ENCODE results near the gene KRTAP10-9. TPM values are rescaled to one million over a fixed set of nuclear protein-coding genes. Genes with fewer than 3 reads are reported as not detected.
"Not testable (repeated sequence)": the region's sequence is repeated elsewhere in the genome, so short reads cannot be mapped to it uniquely, and the experiment has no call there.

KRTAP10-9 gene
- not detected for total RNA-seq

GRCh38 chr21:44626673-44627143 lies at the start of gene KRTAP10-9:
KRTAP10-9 (plus strand) TSS chr21:44627093; CDS start chr21:44627172, 79 bp downstream.
- CTCF ChIA-PET: interaction anchor here (0.8 kb wide), 1 partner anchor 117 kb away, joined by 4 read pairs; no protein-coding TSS in a partner anchor
- H3K27me3 Mint-ChIP-seq (ENCODE audit: low read depth): no peaks in the 10 kb centered on the region
- no peak for DNase-seq
- H3K9me3 Mint-ChIP-seq: peaks cover 44% of the 10 kb centered on the region
- no peak within 1 kb of the TSS for H3K4me3 Mint-ChIP-seq
- H3K36me3 Mint-ChIP-seq (ENCODE audit: low read depth): peaks cover 3% of the 10 kb centered on the region
- peaks cover 25% of the 10 kb centered on the region for H3K4me1 Mint-ChIP-seq (ENCODE audit: low read depth)
- no peak within 1 kb of the TSS for H3K27ac Mint-ChIP-seq
- intact Hi-C loops (cut with micrococcal nuclease): no loop called here

GRCh38 chr21:44578371-44579055 lies 48.4 kb upstream of the KRTAP10-9 start:
- Mint-ChIP-seq H3K4me3 (no peak overlapping the region), H3K27ac (no peak overlapping the region), H3K9me3 (peaks cover 32% of the 10 kb centered on the region), H3K4me1 (ENCODE audit: low read depth) (peaks cover 9% of the 10 kb centered on the region), H3K27me3 (ENCODE audit: low read depth) (no peaks in the 10 kb centered on the region), H3K36me3 (ENCODE audit: low read depth) (peaks cover 1% of the 10 kb centered on the region)
- no peak for DNase-seq
- CTCF ChIA-PET: no interaction called here
- intact Hi-C loops (cut with micrococcal nuclease): no loop called here

GRCh38 chr21:44579056-44579832 lies 47.6 kb upstream of the KRTAP10-9 start:
- H3K36me3 Mint-ChIP-seq (ENCODE audit: low read depth): peaks cover 1% of the 10 kb centered on the region
- intact Hi-C loops (cut with micrococcal nuclease): no loop called here
- CTCF ChIA-PET: no interaction called here

GRCh38 chr21:44579833-44580144 lies 47.1 kb upstream of the KRTAP10-9 start:
- Mint-ChIP-seq H3K4me1 (ENCODE audit: low read depth) (peaks cover 10% of the 10 kb centered on the region), H3K36me3 (ENCODE audit: low read depth) (peaks cover 1% of the 10 kb centered on the region), H3K4me3 (no peak overlapping the region), H3K27me3 (ENCODE audit: low read depth) (no peaks in the 10 kb centered on the region), H3K27ac (no peak overlapping the region), H3K9me3 (peaks cover 32% of the 10 kb centered on the region)
- CTCF ChIA-PET: no interaction called here
- intact Hi-C loops (cut with micrococcal nuclease): no loop called here
- DNase-seq: no peak

More at GRCh38 chr21:44579056-44579832, 47.6 kb upstream of the KRTAP10-9 start:
- peaks cover 32% of the 10 kb centered on the region for H3K9me3 Mint-ChIP-seq
- H3K27me3 Mint-ChIP-seq (ENCODE audit: low read depth): no peaks in the 10 kb centered on the region
- H3K27ac Mint-ChIP-seq: no peak overlapping the region
- H3K4me1 Mint-ChIP-seq (ENCODE audit: low read depth): peaks cover 10% of the 10 kb centered on the region
- no peak overlapping the region for H3K4me3 Mint-ChIP-seq
- DNase-seq: no peak

GRCh38 chr21:44580231-44580821 lies 46.6 kb upstream of the KRTAP10-9 start, which contains the start of gene KRTAP10-5:
KRTAP10-5 (minus strand) TSS chr21:44580604; CDS start chr21:44580578, 26 bp downstream.
- intact Hi-C loops (cut with micrococcal nuclease); H3K36me3 Mint-ChIP-seq (ENCODE audit: low read depth); DNase-seq; H3K27ac Mint-ChIP-seq; CTCF ChIA-PET; H3K27me3 Mint-ChIP-seq (ENCODE audit: low read depth); H3K4me3 Mint-ChIP-seq: not testable (repeated sequence)
- Mint-ChIP-seq H3K4me1 (ENCODE audit: low read depth) (peaks cover 10% of the 10 kb centered on the region), H3K9me3 (peaks cover 32% of the 10 kb centered on the region)

- DNase-seq: no peak
- peaks cover 32% of the 10 kb centered on the region for H3K9me3 Mint-ChIP-seq
- peaks cover 1% of the 10 kb centered on the region for H3K36me3 Mint-ChIP-seq (ENCODE audit: low read depth)
- intact Hi-C loops (cut with micrococcal nuclease): no loop called here
- H3K4me1 Mint-ChIP-seq (ENCODE audit: low read depth): peaks cover 10% of the 10 kb centered on the region
- no peak overlapping the region for H3K27ac Mint-ChIP-seq
- H3K4me3 Mint-ChIP-seq: no peak overlapping the region
- CTCF ChIA-PET: no interaction called here
- no peaks in the 10 kb centered on the region for H3K27me3 Mint-ChIP-seq (ENCODE audit: low read depth)
These were observed 45.7 kb upstream of the KRTAP10-9 start for GRCh38 chr21:44581158-44581557.

GRCh38 chr21:44582055-44582454 lies 44.8 kb upstream of the KRTAP10-9 start:
- intact Hi-C loops (cut with micrococcal nuclease): no loop called here
- H3K4me1 Mint-ChIP-seq (ENCODE audit: low read depth): peaks cover 10% of the 10 kb centered on the region
- H3K27ac Mint-ChIP-seq: no peak overlapping the region
- CTCF ChIA-PET: no interaction called here
- H3K9me3 Mint-ChIP-seq: peaks cover 27% of the 10 kb centered on the region
- H3K27me3 Mint-ChIP-seq (ENCODE audit: low read depth): no peaks in the 10 kb centered on the region
- peaks cover 1% of the 10 kb centered on the region for H3K36me3 Mint-ChIP-seq (ENCODE audit: low read depth)
- no peak overlapping the region for H3K4me3 Mint-ChIP-seq
- no peak for DNase-seq

- H3K27me3 Mint-ChIP-seq (ENCODE audit: low read depth): no peaks in the 10 kb centered on the region
- CTCF ChIA-PET: interaction anchor here (1.1 to 1.5 kb wide), 3 partner anchors 36 to 224 kb away, joined by 3 to 4 read pairs (median 3); no protein-coding TSS in a partner anchor
- H3K36me3 Mint-ChIP-seq (ENCODE audit: low read depth): peaks cover 1% of the 10 kb centered on the region
- no peak overlapping the region for H3K27ac Mint-ChIP-seq
- H3K9me3 Mint-ChIP-seq: peaks cover 16% of the 10 kb centered on the region
- H3K4me1 Mint-ChIP-seq (ENCODE audit: low read depth): peaks cover 10% of the 10 kb centered on the region
- H3K4me3 Mint-ChIP-seq: no peak overlapping the region
- intact Hi-C loops (cut with micrococcal nuclease): no loop called here
- no peak for DNase-seq
These were observed 43.6 kb upstream of the KRTAP10-9 start for GRCh38 chr21:44583089-44583799.

GRCh38 chr21:44583800-44584147 lies 43.1 kb upstream of the KRTAP10-9 start:
- Mint-ChIP-seq H3K4me3 (no peak overlapping the region), H3K27me3 (ENCODE audit: low read depth) (no peaks in the 10 kb centered on the region), H3K4me1 (ENCODE audit: low read depth) (peaks cover 10% of the 10 kb centered on the region), H3K9me3 (peaks cover 16% of the 10 kb centered on the region), H3K36me3 (ENCODE audit: low read depth) (peaks cover 1% of the 10 kb centered on the region), H3K27ac (no peak overlapping the region)
- CTCF ChIA-PET: interaction anchor here (1.1 to 1.5 kb wide), 3 partner anchors 36 to 223 kb away, joined by 3 to 4 read pairs (median 3); no protein-coding TSS in a partner anchor
- intact Hi-C loops (cut with micrococcal nuclease): no loop called here
- peak; percentile 70 for DNase-seq

- peaks cover 10% of the 10 kb centered on the region for H3K9me3 Mint-ChIP-seq
- CTCF ChIA-PET: interaction anchor here (0.6 kb wide), 1 partner anchor 33 kb away, joined by 3 read pairs; no protein-coding TSS in a partner anchor
These were observed 41.0 kb upstream of the KRTAP10-9 start for GRCh38 chr21:44585892-44586291.

GRCh38 chr21:44589094-44589493 lies 37.8 kb upstream of the KRTAP10-9 start:
- Mint-ChIP-seq H3K9me3 (no peaks in the 10 kb centered on the region), H3K27ac (no peak overlapping the region), H3K27me3 (ENCODE audit: low read depth) (no peaks in the 10 kb centered on the region), H3K36me3 (ENCODE audit: low read depth) (no peaks in the 10 kb centered on the region), H3K4me1 (ENCODE audit: low read depth) (no peaks in the 10 kb centered on the region), H3K4me3 (no peak overlapping the region)
- CTCF ChIA-PET: no interaction called here
- no peak for DNase-seq
- intact Hi-C loops (cut with micrococcal nuclease): no loop called here

More at GRCh38 chr21:44585892-44586291, 41.0 kb upstream of the KRTAP10-9 start:
- DNase-seq: no peak
- peaks cover 10% of the 10 kb centered on the region for H3K4me1 Mint-ChIP-seq (ENCODE audit: low read depth)
- no peak overlapping the region for H3K4me3 Mint-ChIP-seq
- intact Hi-C loops (cut with micrococcal nuclease): no loop called here
- H3K36me3 Mint-ChIP-seq (ENCODE audit: low read depth): no peaks in the 10 kb centered on the region
- H3K27me3 Mint-ChIP-seq (ENCODE audit: low read depth): no peaks in the 10 kb centered on the region
- H3K27ac Mint-ChIP-seq: no peak overlapping the region

Measured in activated naive CD4-positive, alpha-beta T cell treated with anti-CD3 and anti-CD28 coated beads for 36 hours (primary cell).